HG03432 (cell line): ENCODE results near the gene ABHD8.

Source experiments
- ATAC-seq: cut with Tn5 transposase; IDR thresholded peaks from one replicate; pipeline ENCODE4 v1.9.1; 2021; ENCODE audit warnings: mild to moderate bottlenecking, moderate library complexity; ENCODE audit not compliant: unreplicated experiment

Gene ABHD8

GRCh38 chr19:17268754-17269153 is 34.5 kb downstream of the ABHD8 start:
- ATAC-seq, result no peak

- peak; percentile 92 for ATAC-seq
Measured at GRCh38 chr19:17266975-17267788, 36.0 kb downstream of the ABHD8 start, which contains the start of gene BABAM1. TSS of gene BABAM1 (plus strand) at chr19:17267443. CDS start at chr19:17268807, 1,364 bp downstream.

GRCh38 chr19:17266589-17266974 is 36.6 kb downstream of the ABHD8 start:
- ATAC-seq, result no peak

GRCh38 chr19:17266026-17266425 is 37.2 kb downstream of the ABHD8 start:
- ATAC-seq, result no peak

- ATAC-seq, result no peak
Measured at GRCh38 chr19:17264641-17264979, 38.6 kb downstream of the ABHD8 start, which contains the start of gene USHBP1. TSS of gene USHBP1 (minus strand) at chr19:17264745. CDS start at chr19:17264299, 446 bp downstream.

- ATAC-seq, result no peak
Measured at GRCh38 chr19:17263712-17264640, 39.2 kb downstream of the ABHD8 start.

- ATAC-seq, result no peak
Measured at GRCh38 chr19:17262557-17262956, 40.7 kb downstream of the ABHD8 start.

- ATAC-seq, result peak; percentile 78
Measured at GRCh38 chr19:17260842-17261325, 42.3 kb downstream of the ABHD8 start.

GRCh38 chr19:17259934-17260333 is 43.3 kb downstream of the ABHD8 start:
- no peak for ATAC-seq

- no peak for ATAC-seq
Measured at GRCh38 chr19:17259118-17259780, 44.0 kb downstream of the ABHD8 start.

GRCh38 chr19:17256130-17256529 is 47.1 kb downstream of the ABHD8 start:
- ATAC-seq, result no peak

- ATAC-seq, result no peak
Measured at GRCh38 chr19:17255150-17255621, 48.0 kb downstream of the ABHD8 start.

- ATAC-seq, result no peak
Measured at GRCh38 chr19:17254636-17255035, 48.6 kb downstream of the ABHD8 start.

- no peak for ATAC-seq
Measured at GRCh38 chr19:17249887-17250548, 53.2 kb downstream of the ABHD8 start.

GRCh38 chr19:17248011-17248776 is 55.0 kb downstream of the ABHD8 start:
- no peak for ATAC-seq

GRCh38 chr19:17246681-17247425 is 56.4 kb downstream of the ABHD8 start:
- no peak for ATAC-seq

- no peak for ATAC-seq
Measured at GRCh38 chr19:17245535-17245984, 57.7 kb downstream of the ABHD8 start, which contains the start of gene NR2F6. TSS of gene NR2F6 (minus strand) at chr19:17245919. CDS start at chr19:17245220, 699 bp downstream.
